IPS-18a (cell line): ENCODE data around the gene VSTM4.

Source experiments
- H3K27ac ChIP-seq: one replicate; pipeline ENCODE4 v1.5.1; 2013; ENCODE audit warnings: low read length
- H3K27me3 ChIP-seq: one replicate; pipeline ENCODE4 v1.6.1; 2013; ENCODE audit warnings: mild to moderate bottlenecking, low read length; ENCODE audit not compliant: control insufficient read depth, insufficient read depth
- H3K36me3 ChIP-seq: one replicate; pipeline ENCODE4 v1.6.1; 2013; ENCODE audit warnings: low read depth, low read length; ENCODE audit not compliant: control insufficient read depth
- H3K4me1 ChIP-seq: one replicate; pipeline ENCODE4 v1.6.1; 2013; ENCODE audit warnings: low read depth, low read length; ENCODE audit not compliant: control insufficient read depth
- H3K4me3 ChIP-seq: one replicate; pipeline ENCODE4 v1.5.1; 2013; ENCODE audit warnings: low read length
- H3K9ac ChIP-seq: one replicate; pipeline ENCODE4 v1.6.1; 2013; ENCODE audit warnings: mild to moderate bottlenecking, low read length, moderate library complexity
- H3K9me3 ChIP-seq: one replicate; pipeline ENCODE4 v1.6.1; 2013; ENCODE audit warnings: low read depth, low read length; ENCODE audit not compliant: control insufficient read depth

The VSTM4 gene

DNA sequence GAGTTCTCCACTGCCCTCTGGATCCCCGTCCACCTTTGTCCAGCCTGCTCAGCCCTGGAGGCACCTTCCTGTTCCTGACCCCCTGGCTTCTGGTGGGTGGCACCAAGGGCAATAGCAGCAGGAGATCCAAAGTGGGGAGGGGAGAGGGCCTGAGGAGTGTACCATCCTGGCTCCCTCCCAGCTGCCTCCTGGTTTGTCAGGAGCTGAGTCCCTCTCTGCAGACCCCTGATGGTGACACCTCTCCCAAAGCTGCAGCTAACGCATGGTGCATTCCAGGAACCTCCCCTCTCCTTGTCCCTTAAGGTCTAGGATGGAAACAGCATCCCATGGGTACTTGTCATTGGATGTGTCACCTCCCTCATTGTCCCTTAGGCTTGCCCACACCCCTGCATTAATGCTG lies 39.6 kb downstream of the VSTM4 start:
- H3K36me3 ChIP-seq: no peaks in the 10 kb centered on the region
- no peak overlapping the region for H3K4me3 ChIP-seq
- H3K27me3 ChIP-seq: no peaks in the 10 kb centered on the region
- H3K27ac ChIP-seq: no peak overlapping the region
- no peaks in the 10 kb centered on the region for H3K4me1 ChIP-seq
- H3K9me3 ChIP-seq: no peaks in the 10 kb centered on the region
- H3K9ac ChIP-seq: no peak overlapping the region

- H3K27me3 ChIP-seq: no peaks in the 10 kb centered on the region
- no peaks in the 10 kb centered on the region for H3K4me1 ChIP-seq
- no peak overlapping the region for H3K9ac ChIP-seq
- H3K27ac ChIP-seq: no peak overlapping the region
- H3K4me3 ChIP-seq: no peak overlapping the region
- no peaks in the 10 kb centered on the region for H3K9me3 ChIP-seq
- H3K36me3 ChIP-seq: no peaks in the 10 kb centered on the region
Measured at GRCh38 chr10:49074836-49075682, 40.3 kb downstream of the VSTM4 start.

DNA sequence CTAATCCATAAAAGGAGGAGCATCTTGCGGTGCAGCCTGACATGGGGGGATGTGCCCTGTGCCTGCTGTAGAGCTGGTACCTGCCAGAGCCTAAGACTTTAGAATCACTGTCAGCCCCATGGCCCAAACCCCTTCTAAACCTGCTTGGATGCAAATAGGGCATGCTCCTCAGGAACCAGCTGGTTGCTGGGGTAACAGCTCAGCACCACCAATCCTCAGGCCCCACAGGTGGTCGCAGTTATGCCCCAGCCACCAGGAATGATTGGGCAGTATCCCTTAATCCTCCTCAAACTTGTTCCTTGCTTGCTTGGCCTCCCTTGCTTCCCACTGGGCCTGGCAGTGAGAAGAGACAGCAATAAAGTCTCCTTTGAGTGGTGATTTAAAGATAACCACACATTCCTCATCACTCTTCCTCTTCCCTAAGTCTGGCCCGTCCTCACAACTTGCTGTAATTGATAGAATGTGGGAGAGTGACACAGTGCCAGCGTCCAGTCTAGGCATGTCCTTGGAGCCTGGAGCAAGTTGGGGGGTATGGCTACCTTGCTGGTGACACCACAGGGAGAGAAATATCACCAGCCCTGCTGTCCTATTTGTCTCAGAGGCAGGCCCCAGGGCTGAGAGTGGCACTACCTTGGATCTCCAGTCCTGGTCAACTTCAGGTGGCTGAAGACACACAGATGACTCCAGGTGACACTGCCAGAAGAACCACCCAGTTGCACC lies 43.0 kb downstream of the VSTM4 start:
- no peaks in the 10 kb centered on the region for H3K9me3 ChIP-seq
- no peak overlapping the region for H3K9ac ChIP-seq
- no peak overlapping the region for H3K4me3 ChIP-seq
- no peak overlapping the region for H3K27ac ChIP-seq
- no peaks in the 10 kb centered on the region for H3K27me3 ChIP-seq
- H3K4me1 ChIP-seq: no peaks in the 10 kb centered on the region
- H3K36me3 ChIP-seq: no peaks in the 10 kb centered on the region

DNA sequence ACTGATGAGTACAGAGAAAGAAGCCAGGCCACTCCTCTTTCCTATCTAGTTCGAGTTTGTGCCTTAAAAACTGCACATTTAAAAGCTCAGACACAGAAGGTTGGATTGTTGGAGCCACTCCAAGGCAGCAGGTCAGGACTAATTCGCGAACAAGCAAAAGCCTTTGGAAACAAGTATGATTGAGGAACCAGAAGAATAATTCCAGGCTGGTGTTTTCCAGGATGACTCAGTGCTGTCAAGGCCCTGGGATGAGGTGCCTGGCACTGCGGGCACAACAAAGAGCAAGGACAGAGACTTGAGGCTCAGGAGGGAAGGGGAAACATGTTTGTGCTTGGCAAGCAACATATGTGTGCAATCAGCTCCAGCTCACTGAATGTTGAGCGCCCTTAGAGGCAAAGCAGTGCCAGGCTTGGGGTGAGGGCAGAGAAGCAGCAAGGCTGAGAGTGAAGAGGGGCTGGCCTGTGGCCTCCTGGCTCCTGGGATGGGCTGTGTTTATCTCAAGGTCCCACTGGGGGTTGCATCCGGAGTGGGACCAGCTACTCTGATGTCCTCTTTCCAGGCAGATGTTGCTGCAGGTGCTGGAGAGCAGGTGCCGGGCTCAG lies 44.1 kb downstream of the VSTM4 start:
- Histone ChIP-seq H3K4me3 (no peak overlapping the region), H3K36me3 (no peaks in the 10 kb centered on the region), H3K9ac (no peak overlapping the region), H3K4me1 (no peaks in the 10 kb centered on the region), H3K27ac (no peak overlapping the region), H3K9me3 (no peaks in the 10 kb centered on the region), H3K27me3 (no peaks in the 10 kb centered on the region)

DNA sequence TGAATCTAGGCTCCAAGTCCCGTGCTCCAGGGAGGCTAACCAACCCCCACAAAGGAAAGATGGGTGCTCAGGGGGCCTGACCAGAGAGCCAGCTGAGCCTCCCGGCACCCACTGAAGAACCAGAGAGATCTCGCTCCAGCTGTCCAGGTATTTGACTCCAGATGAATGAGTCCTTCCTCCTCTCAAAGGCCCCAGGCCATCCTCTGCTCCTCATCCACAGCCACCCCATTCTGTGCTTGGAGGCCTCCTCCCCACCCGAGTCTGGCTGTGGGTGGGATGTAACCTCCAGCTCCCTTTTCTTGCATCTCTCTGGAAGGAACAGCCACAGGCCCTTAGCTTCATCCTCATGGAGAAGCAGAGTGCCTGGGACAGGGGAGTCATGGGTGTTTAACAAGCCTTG lies 44.6 kb downstream of the VSTM4 start:
- no peak overlapping the region for H3K4me3 ChIP-seq
- H3K36me3 ChIP-seq: no peaks in the 10 kb centered on the region
- H3K9ac ChIP-seq: no peak overlapping the region
- H3K9me3 ChIP-seq: no peaks in the 10 kb centered on the region
- no peak overlapping the region for H3K27ac ChIP-seq
- H3K4me1 ChIP-seq: no peaks in the 10 kb centered on the region
- H3K27me3 ChIP-seq: no peaks in the 10 kb centered on the region

DNA sequence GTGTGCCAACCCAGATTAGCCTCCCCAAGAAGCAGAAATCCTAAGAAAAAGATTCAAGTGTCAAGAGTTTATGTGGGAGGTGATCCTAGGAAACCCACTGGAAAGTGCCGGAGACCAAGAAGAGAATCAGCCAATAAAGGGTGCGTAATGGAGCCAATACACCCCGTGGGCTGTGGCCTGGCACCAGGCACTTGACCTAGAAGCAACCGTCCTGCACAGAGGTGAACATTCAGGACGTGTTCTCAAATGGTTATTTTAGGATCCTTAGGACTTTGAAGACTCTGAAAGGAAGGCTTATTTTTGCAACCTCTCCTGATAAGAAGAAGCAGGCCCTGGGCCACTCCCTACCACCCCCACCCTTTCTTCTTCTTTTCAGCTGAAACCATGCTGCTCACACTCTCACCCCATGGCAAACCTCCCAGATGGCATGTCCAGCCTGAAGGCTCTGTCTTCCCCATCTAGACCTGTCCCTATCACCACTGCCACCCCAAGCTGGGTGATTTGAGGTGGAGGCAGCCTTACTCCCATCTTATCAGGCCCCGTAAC lies 46.6 kb downstream of the VSTM4 start:
- Histone ChIP-seq H3K4me3 (no peak overlapping the region), H3K27me3 (no peaks in the 10 kb centered on the region), H3K9ac (no peak overlapping the region), H3K9me3 (no peaks in the 10 kb centered on the region), H3K4me1 (no peaks in the 10 kb centered on the region), H3K27ac (no peak overlapping the region), H3K36me3 (no peaks in the 10 kb centered on the region)

GRCh38 chr10:49068209-49068608 lies 47.1 kb downstream of the VSTM4 start:
- Histone ChIP-seq H3K27me3 (no peaks in the 10 kb centered on the region), H3K27ac (no peak overlapping the region), H3K9ac (no peak overlapping the region), H3K36me3 (no peaks in the 10 kb centered on the region), H3K4me1 (no peaks in the 10 kb centered on the region), H3K4me3 (no peak overlapping the region), H3K9me3 (no peaks in the 10 kb centered on the region)

DNA sequence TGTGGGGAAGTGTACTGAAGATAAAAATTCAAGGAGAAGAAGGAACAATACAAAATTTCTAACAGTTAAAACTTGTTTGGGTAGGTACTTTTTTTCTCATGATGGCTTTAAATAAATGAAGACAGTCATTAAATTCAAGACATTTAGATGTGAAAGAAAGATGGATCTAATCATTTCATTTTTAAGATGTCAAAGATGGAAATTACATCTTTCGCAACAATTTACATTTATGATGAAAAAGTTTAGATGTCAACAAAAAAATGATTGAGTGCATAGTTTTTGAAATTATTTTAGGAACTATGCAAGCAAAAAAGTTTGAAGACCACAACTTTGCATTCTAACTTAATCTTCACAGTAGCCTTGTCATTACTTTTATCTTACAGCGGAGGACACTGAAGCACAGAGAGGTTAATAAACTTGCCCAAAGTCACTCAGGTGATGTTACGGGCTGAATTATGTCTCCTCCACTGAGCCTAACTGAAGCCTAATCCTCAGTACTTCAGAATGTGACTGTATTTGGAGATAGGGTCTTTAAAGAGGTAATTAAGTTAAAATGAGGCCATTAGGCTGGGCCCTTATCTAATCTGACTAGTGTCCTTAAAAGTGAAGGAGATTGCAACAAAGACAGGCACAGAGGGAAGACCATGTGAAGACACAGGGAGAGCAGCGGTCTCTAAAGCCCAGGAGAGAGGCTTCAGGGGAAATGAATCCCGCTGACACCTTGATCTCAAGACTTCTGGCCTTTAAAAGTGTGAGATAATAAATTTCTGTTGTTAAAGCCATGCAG lies 48.2 kb downstream of the VSTM4 start:
- H3K4me3 ChIP-seq: no peak overlapping the region
- H3K9me3 ChIP-seq: peaks cover 6% of the 10 kb centered on the region
- no peaks in the 10 kb centered on the region for H3K36me3 ChIP-seq
- H3K4me1 ChIP-seq: no peaks in the 10 kb centered on the region
- H3K9ac ChIP-seq: no peak overlapping the region
- H3K27me3 ChIP-seq: no peaks in the 10 kb centered on the region
- H3K27ac ChIP-seq: no peak overlapping the region

DNA sequence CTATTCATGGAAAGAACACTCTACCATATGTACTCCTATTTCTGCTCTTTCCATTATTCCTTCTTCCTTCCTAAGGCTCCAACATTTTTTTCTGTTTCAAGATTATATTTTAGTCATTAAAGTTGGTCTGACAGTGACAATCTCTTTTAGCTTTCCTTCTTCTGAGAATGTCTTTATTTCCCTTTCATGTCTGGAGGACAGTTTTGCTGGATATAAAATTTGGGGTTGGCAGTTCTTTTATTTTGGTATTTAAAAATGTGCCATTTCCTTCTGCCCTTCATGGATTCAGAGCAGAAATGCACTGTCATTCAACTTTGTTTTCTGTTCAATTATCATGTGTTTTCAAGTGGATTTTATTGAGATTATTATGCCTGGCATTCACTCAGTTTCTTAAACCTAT lies 53.1 kb downstream of the VSTM4 start:
- no peak overlapping the region for H3K27ac ChIP-seq
- H3K9ac ChIP-seq: no peak overlapping the region
- peaks cover 16% of the 10 kb centered on the region for H3K9me3 ChIP-seq
- no peak overlapping the region for H3K4me3 ChIP-seq
- H3K27me3 ChIP-seq: no peaks in the 10 kb centered on the region
- no peaks in the 10 kb centered on the region for H3K4me1 ChIP-seq
- H3K36me3 ChIP-seq: no peaks in the 10 kb centered on the region

- peaks cover 16% of the 10 kb centered on the region for H3K9me3 ChIP-seq
- no peaks in the 10 kb centered on the region for H3K27me3 ChIP-seq
- no peaks in the 10 kb centered on the region for H3K4me1 ChIP-seq
- no peak overlapping the region for H3K9ac ChIP-seq
- no peaks in the 10 kb centered on the region for H3K36me3 ChIP-seq
- H3K4me3 ChIP-seq: no peak overlapping the region
- H3K27ac ChIP-seq: no peak overlapping the region
Measured at GRCh38 chr10:49061667-49062066, 53.7 kb downstream of the VSTM4 start.
